Kidney (tissue), 14 donors: ENCODE results near the gene RBM15B. TPM values are rescaled to one million over a fixed set of nuclear protein-coding genes. Genes with fewer than 3 reads are reported as not detected.

ENCODE experiments used
- DNase-seq, 5 donors: peaks; one replicate each; pipeline ENCODE4 v3.0.0-alpha.2; 2013 to 2020
- FAIRE-seq: peaks from 2 replicates; lab custom pipeline; 2012; peaks lifted over from hg19 to GRCh38; lab: Jason Lieb, UNC
- H3K27ac ChIP-seq, 2 donors: one replicate each; pipeline ENCODE4 v1.7.0; 2013; ENCODE audit warnings: low read depth in 2 of 2, low read length in 2 of 2, inconsistent platforms in 1 of 2
- H3K27me3 ChIP-seq: one replicate; pipeline ENCODE4 v1.7.1; 2013; ENCODE audit warnings: low read length, inconsistent platforms; ENCODE audit not compliant: control insufficient read depth, insufficient read depth
- H3K36me3 ChIP-seq, 3 donors: one replicate each; pipeline versions ENCODE4 v1.7.0 to v1.7.1; 2013; ENCODE audit warnings: low read length in 3 of 3, control low read depth in 1 of 3, inconsistent platforms in 1 of 3; ENCODE audit not compliant: insufficient read depth in 3 of 3, control insufficient read depth in 2 of 3
- H3K4me1 ChIP-seq, 3 donors: one replicate each; pipeline versions ENCODE4 v1.7.0 to v1.7.1; 2013; ENCODE audit warnings: low read length in 3 of 3, inconsistent platforms in 1 of 3, low read depth in 1 of 3; ENCODE audit not compliant: control insufficient read depth in 2 of 3, insufficient read depth in 2 of 3
- H3K4me3 ChIP-seq, 3 donors: one replicate each; pipeline versions ENCODE4 v1.7.0 to v1.8.1; 2013; ENCODE audit warnings: low read length in 3 of 3, control low read depth in 1 of 3, inconsistent platforms in 1 of 3
- H3K9ac ChIP-seq, 3 donors: one replicate each; pipeline versions ENCODE4 v1.7.0 to v1.7.1; 2013; ENCODE audit warnings: low read length in 3 of 3, control low read depth in 1 of 3, inconsistent platforms in 1 of 3
- H3K9me3 ChIP-seq, 3 donors: one replicate each; pipeline versions ENCODE4 v1.7.0 to v1.7.1; 2013; ENCODE audit warnings: low read length in 3 of 3, control low read depth in 1 of 3, inconsistent platforms in 1 of 3; ENCODE audit not compliant: control insufficient read depth in 2 of 3, insufficient read depth in 1 of 3
- intact Hi-C: fragments of 100-400 bp; cut with DNase I; formaldehyde crosslinking; loops from one replicate; pipeline ENCODE4 v1.11.1; 2022
- polyA plus RNA-seq: library from polyadenylated mRNA; stranded (reverse); fragments of 350-450 nt; fragmentation: Illumina TruSeq; extraction: RNeasy Lipid Tissue Mini Kit (QIAGEN cat#74804); gene quantifications from one replicate; pipeline ENCODE4 v1.2.3, GENCODE V29; 2014; ENCODE audit warnings: low read depth, low replicate concordance; ENCODE audit not compliant: insufficient read depth
- total RNA-seq: library from RNA; stranded (reverse); fragmentation: NEBNext Ultra II Directional; extraction: Animal tissue kit (Norgen Biotek cat#: 25700); gene quantifications from one replicate; pipeline ENCODE4 v1.2.1, GENCODE V29; 2021
- TF ChIP-seq, protein P1 (sequence below): IDR thresholded peaks from 3 replicates; pipeline ENCODE4 v1.5.1; 2012; ENCODE audit warnings: mild to moderate bottlenecking, moderate library complexity, borderline replicate concordance; ENCODE audit not compliant: insufficient read depth; ENCODE audit errors: extremely low read depth
- donor health status: control.
- donor health status: control.
- donor health status: control.
- donor health status: control.
- donor health status: control.
- donor health status: DM: yes; HTN: yes; CAD: no.
- donor health status: Normal renal cell carcinoma (clear cell type).

RBM15B gene
- total and polyA plus RNA-seq, 2 donors from 2014 or later = 9.8 to 28.0 TPM

DNA sequence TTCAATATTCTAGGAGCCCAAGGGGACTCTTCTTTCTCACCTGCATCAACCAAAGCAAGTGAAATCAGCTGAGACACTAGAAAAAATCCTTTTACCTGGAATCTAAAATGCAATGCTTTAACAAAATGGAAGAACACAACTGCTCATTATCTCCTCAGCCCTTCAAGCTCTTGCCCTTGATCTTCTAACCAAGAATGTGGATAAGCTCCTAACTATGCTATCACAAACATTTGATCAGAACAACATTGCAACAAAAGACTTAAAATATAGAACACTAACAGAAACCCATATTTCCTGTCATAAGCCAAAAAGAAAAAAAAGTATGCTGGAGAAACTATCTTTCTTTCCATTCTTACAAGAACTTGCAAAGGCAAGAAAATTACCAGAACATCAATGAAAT is 12.6 kb downstream of the RBM15B start:
- peaks cover under 1 to 17% (median 15%) of the 10 kb centered on the region in 3 donors for H3K36me3 ChIP-seq
- H3K27ac ChIP-seq = no peak overlapping the region
- no peaks in the 10 kb centered on the region for H3K27me3 ChIP-seq
- TF ChIP-seq, protein P1, sequence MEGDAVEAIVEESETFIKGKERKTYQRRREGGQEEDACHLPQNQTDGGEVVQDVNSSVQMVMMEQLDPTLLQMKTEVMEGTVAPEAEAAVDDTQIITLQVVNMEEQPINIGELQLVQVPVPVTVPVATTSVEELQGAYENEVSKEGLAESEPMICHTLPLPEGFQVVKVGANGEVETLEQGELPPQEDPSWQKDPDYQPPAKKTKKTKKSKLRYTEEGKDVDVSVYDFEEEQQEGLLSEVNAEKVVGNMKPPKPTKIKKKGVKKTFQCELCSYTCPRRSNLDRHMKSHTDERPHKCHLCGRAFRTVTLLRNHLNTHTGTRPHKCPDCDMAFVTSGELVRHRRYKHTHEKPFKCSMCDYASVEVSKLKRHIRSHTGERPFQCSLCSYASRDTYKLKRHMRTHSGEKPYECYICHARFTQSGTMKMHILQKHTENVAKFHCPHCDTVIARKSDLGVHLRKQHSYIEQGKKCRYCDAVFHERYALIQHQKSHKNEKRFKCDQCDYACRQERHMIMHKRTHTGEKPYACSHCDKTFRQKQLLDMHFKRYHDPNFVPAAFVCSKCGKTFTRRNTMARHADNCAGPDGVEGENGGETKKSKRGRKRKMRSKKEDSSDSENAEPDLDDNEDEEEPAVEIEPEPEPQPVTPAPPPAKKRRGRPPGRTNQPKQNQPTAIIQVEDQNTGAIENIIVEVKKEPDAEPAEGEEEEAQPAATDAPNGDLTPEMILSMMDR = no peak
- DNase-seq (no peak), FAIRE-seq (no peak)
- H3K9me3 ChIP-seq = no peaks in the 10 kb centered on the region
- H3K4me3 ChIP-seq = no peak overlapping the region
- no peaks in the 10 kb centered on the region for H3K4me1 ChIP-seq
- no peak overlapping the region for H3K9ac ChIP-seq
- intact Hi-C loops = no loop called here

- no peaks in the 10 kb centered on the region for H3K27me3 ChIP-seq
- no peak for DNase-seq
- H3K27ac ChIP-seq = no peak overlapping the region
- intact Hi-C loops = no loop called here
- H3K4me3 ChIP-seq = no peak overlapping the region
- peaks cover 0 to 23% (median 23%) of the 10 kb centered on the region in 3 donors for H3K36me3 ChIP-seq
- FAIRE-seq = no peak
- no peak overlapping the region for H3K9ac ChIP-seq
- H3K9me3 ChIP-seq = no peaks in the 10 kb centered on the region
- H3K4me1 ChIP-seq = no peaks in the 10 kb centered on the region
- TF ChIP-seq, protein P1 = no peak
Measured at GRCh38 chr3:51408021-51408420, 16.9 kb downstream of the RBM15B start.

GRCh38 chr3:51408813-51409212 is 17.7 kb downstream of the RBM15B start:
- TF ChIP-seq, protein P1 = no peak
- DNase-seq = no peak
- no peaks in the 10 kb centered on the region for H3K4me1 ChIP-seq
- H3K9ac ChIP-seq = no peak overlapping the region
- intact Hi-C loops = no loop called here
- H3K9me3 ChIP-seq = no peaks in the 10 kb centered on the region
- no peak for FAIRE-seq
- no peak overlapping the region for H3K4me3 ChIP-seq
- no peaks in the 10 kb centered on the region for H3K27me3 ChIP-seq
- peaks cover 0 to 28% (median 22%) of the 10 kb centered on the region in 3 donors for H3K36me3 ChIP-seq
- H3K27ac ChIP-seq = no peak overlapping the region

DNA sequence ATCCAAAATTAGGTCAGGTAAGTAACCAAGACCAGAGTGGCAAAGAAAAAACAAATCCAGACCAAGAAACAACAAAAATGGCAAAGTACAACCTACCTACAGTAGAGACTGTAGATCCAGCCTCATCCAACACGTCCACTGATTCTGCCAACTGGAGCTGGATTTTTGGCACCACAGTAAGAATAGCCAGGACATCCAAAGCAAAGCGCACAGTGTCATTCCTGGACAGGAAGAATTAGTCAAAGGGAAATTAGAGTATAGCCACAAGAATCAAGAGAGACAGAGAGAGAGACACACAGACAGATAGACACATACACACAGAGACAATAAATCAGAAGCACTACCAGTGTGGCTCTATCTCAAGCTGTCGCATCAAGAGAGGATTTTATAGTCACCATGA is 31.1 kb downstream of the RBM15B start:
- TF ChIP-seq, protein P1 = no peak
- no peak for DNase-seq
- Histone ChIP-seq H3K27me3 (no peaks in the 10 kb centered on the region), H3K36me3 (peaks cover 4 to 19% (median 13%) of the 10 kb centered on the region in 3 donors), H3K4me3 (no peak overlapping the region), H3K27ac (no peak overlapping the region), H3K9me3 (no peaks in the 10 kb centered on the region), H3K4me1 (no peaks in the 10 kb centered on the region), H3K9ac (no peak overlapping the region)
- no peak for FAIRE-seq
- intact Hi-C loops = no loop called here
